Nephron progenitor cell (in vitro differentiated cells): ENCODE data around the gene KDM1A.
A peak's percentile ranks its signal among the peaks of the same experiment; 100 is the strongest.

ENCODE experiments used
- DNase-seq: peaks from one replicate; pipeline ENCODE4 v3.0.0; 2021
- H3K27ac Mint-ChIP-seq: 2 replicates; pipeline ENCODE4 v1.8.0; 2021; ENCODE audit warnings: mild to moderate bottlenecking, moderate library complexity, mixed read lengths
- H3K27me3 Mint-ChIP-seq: 2 replicates; pipeline ENCODE4 v1.8.0; 2021; ENCODE audit warnings: mild to moderate bottlenecking, low read depth, mixed read lengths; ENCODE audit not compliant: poor library complexity
- H3K36me3 Mint-ChIP-seq: 2 replicates; pipeline ENCODE4 v1.8.0; 2021; ENCODE audit warnings: low read depth, mixed read lengths
- H3K4me1 Mint-ChIP-seq: 2 replicates; pipeline ENCODE4 v1.8.0; 2021; ENCODE audit warnings: mixed read lengths
- H3K4me3 Mint-ChIP-seq: 2 replicates; pipeline ENCODE4 v1.8.0; 2021; ENCODE audit warnings: mild to moderate bottlenecking, moderate library complexity, mixed read lengths
- H3K9me3 Mint-ChIP-seq: 2 replicates; pipeline ENCODE4 v1.8.0; 2021; ENCODE audit warnings: mild to moderate bottlenecking, moderate library complexity, mixed read lengths
- CTCF ChIP-seq: fragments of 200-600 bp; sonication (generic); IDR thresholded peaks from 2 replicates; pipeline ENCODE4 v1.5.0; 2021; ENCODE audit warnings: antibody characterized with exemption

The KDM1A gene

GRCh38 chr1:23019094-23019862 lies at the start of gene KDM1A:
TSS of gene KDM1A (plus strand) at chr1:23019468. CDS start at chr1:23019597, 129 bp downstream.
- Mint-ChIP-seq H3K27me3 (no peaks in the 10 kb centered on the region), H3K27ac (peak within 1 kb of the TSS; percentile 98), H3K9me3 (peaks cover 38% of the 10 kb centered on the region), H3K4me1 (peaks cover 23% of the 10 kb centered on the region), H3K36me3 (peaks cover 43% of the 10 kb centered on the region), H3K4me3 (peak within 1 kb of the TSS; percentile 97)
- no peak for TF ChIP-seq CTCF
- DNase-seq, result peak; percentile 97

- no peak for TF ChIP-seq CTCF
- peaks cover 23% of the 10 kb centered on the region for H3K4me1 Mint-ChIP-seq
- no peaks in the 10 kb centered on the region for H3K36me3 Mint-ChIP-seq
- no peak overlapping the region for H3K27ac Mint-ChIP-seq
- peaks cover 14% of the 10 kb centered on the region for H3K9me3 Mint-ChIP-seq
- H3K27me3 Mint-ChIP-seq, result peaks cover 23% of the 10 kb centered on the region
- no peak overlapping the region for H3K4me3 Mint-ChIP-seq
- DNase-seq, result no peak
Observed at GRCh38 chr1:22970096-22970495, 49.2 kb upstream of the KDM1A start.

- H3K4me1 Mint-ChIP-seq, result peaks cover 31% of the 10 kb centered on the region
- TF ChIP-seq CTCF, result no peak
- no peaks in the 10 kb centered on the region for H3K36me3 Mint-ChIP-seq
- peaks cover 19% of the 10 kb centered on the region for H3K27me3 Mint-ChIP-seq
- peaks cover 8% of the 10 kb centered on the region for H3K9me3 Mint-ChIP-seq
- no peak for DNase-seq
- H3K27ac Mint-ChIP-seq, result no peak overlapping the region
- H3K4me3 Mint-ChIP-seq, result no peak overlapping the region
Observed at GRCh38 chr1:22971161-22971560, 48.1 kb upstream of the KDM1A start.

- H3K9me3 Mint-ChIP-seq, result peaks cover 1% of the 10 kb centered on the region
- no peaks in the 10 kb centered on the region for H3K36me3 Mint-ChIP-seq
- no peak overlapping the region for H3K27ac Mint-ChIP-seq
- no peak for TF ChIP-seq CTCF
- peaks cover 36% of the 10 kb centered on the region for H3K4me1 Mint-ChIP-seq
- no peak overlapping the region for H3K4me3 Mint-ChIP-seq
- peaks cover 13% of the 10 kb centered on the region for H3K27me3 Mint-ChIP-seq
- DNase-seq, result no peak
Observed at GRCh38 chr1:22971611-22972405, 47.5 kb upstream of the KDM1A start.

- DNase-seq, result no peak
- peaks cover 36% of the 10 kb centered on the region for H3K4me1 Mint-ChIP-seq
Observed at GRCh38 chr1:22972760-22973159, 46.5 kb upstream of the KDM1A start, which contains the start of gene LACTBL1. TSS of gene LACTBL1 (minus strand) at chr1:22972866. CDS start at chr1:22972316, 550 bp downstream.

More at GRCh38 chr1:22972760-22973159, 46.5 kb upstream of the KDM1A start, which contains the start of gene LACTBL1:
- H3K9me3 Mint-ChIP-seq, result no peaks in the 10 kb centered on the region
- no peak within 1 kb of the TSS for H3K4me3 Mint-ChIP-seq
- peaks cover 16% of the 10 kb centered on the region for H3K27me3 Mint-ChIP-seq
- TF ChIP-seq CTCF, result no peak
- H3K27ac Mint-ChIP-seq, result peak within 1 kb of the TSS; percentile 43
- no peaks in the 10 kb centered on the region for H3K36me3 Mint-ChIP-seq
